ENCODE results near the gene LIMK2.

LIMK2 gene

DNA sequence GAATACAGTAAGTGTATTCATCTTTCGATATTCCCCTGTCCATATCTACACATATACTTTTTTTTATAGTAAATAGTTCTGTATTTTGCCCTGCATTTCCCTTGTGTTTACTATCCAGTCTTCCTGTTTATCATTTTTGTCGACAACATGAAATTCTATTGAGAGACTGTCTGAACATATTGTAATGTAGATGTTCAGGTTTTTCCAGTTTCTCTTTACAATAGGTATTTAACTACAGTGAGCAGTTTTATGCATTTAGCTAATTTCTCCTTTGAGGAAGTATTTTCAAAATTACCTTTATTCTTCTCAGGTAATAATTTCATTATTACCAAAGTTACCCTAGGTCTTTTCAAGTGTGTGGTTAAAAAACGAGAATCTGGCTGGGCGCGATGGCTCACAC is 63.5 kb downstream of the LIMK2 start:
- DNase-seq: no peak

DNA sequence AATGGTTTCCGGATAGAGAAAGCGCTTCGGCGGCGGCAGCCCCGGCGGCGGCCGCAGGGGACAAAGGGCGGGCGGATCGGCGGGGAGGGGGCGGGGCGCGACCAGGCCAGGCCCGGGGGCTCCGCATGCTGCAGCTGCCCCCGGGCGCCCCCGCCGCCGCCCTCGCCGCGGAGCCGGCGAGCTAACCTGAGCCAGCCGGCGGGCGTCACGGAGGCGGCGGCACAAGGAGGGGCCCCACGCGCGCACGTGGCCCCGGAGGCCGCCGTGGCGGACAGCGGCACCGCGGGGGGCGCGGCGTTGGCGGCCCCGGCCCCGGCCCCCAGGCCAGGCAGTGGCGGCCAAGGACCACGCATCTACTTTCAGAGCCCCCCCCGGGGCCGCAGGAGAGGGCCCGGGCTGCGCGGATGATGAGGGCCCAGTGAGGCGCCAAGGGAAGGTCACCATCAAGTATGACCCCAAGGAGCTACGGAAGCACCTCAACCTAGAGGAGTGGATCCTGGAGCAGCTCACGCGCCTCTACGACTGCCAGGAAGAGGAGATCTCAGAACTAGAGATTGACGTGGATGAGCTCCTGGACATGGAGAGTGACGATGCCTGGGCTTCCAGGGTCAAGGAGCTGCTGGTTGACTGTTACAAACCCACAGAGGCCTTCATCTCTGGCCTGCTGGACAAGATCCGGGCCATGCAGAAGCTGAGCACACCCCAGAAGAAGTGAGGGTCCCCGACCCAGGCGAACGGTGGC is 64.5 kb downstream of the LIMK2 start:
- DNase-seq: no peak

DNA sequence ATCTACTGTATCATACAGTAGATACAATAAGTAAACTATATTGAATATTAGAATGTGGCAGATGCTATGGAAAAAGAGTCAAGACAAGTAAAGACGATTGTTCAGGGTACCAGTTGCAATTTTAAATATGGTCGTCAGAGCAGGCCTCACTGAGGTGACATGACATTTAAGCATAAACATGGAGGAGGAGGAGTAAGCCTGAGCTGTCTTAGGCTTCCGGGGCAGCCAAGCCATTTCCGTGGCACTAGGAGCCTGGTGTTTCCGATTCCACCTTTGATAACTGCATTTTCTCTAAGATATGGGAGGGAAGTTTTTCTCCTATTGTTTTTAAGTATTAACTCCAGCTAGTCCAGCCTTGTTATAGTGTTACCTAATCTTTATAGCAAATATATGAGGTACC is 65.6 kb downstream of the LIMK2 start:
- DNase-seq: no peak

DNA sequence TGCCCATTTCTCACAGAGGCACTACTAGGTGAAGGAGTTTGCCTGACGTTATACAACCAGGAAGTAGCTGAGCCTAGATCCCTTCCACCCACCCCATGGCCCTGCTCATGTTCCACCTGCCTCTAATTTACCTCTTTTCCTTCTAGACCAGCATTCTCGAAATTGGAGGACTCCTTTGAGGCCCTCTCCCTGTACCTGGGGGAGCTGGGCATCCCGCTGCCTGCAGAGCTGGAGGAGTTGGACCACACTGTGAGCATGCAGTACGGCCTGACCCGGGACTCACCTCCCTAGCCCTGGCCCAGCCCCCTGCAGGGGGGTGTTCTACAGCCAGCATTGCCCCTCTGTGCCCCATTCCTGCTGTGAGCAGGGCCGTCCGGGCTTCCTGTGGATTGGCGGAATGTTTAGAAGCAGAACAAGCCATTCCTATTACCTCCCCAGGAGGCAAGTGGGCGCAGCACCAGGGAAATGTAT is 66.1 kb downstream of the LIMK2 start:
- DNase-seq: no peak

DNA sequence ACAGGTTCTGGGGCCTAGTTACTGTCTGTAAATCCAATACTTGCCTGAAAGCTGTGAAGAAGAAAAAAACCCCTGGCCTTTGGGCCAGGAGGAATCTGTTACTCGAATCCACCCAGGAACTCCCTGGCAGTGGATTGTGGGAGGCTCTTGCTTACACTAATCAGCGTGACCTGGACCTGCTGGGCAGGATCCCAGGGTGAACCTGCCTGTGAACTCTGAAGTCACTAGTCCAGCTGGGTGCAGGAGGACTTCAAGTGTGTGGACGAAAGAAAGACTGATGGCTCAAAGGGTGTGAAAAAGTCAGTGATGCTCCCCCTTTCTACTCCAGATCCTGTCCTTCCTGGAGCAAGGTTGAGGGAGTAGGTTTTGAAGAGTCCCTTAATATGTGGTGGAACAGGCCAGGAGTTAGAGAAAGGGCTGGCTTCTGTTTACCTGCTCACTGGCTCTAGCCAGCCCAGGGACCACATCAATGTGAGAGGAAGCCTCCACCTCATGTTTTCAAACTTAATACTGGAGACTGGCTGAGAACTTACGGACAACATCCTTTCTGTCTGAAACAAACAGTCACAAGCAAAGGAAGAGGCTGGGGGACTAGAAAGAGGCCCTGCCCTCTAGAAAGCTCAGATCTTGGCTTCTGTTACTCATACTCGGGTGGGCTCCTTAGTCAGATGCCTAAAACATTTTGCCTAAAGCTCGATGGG is 66.7 kb downstream of the LIMK2 start:
- peak; percentile 27 to 40 for DNase-seq

DNA sequence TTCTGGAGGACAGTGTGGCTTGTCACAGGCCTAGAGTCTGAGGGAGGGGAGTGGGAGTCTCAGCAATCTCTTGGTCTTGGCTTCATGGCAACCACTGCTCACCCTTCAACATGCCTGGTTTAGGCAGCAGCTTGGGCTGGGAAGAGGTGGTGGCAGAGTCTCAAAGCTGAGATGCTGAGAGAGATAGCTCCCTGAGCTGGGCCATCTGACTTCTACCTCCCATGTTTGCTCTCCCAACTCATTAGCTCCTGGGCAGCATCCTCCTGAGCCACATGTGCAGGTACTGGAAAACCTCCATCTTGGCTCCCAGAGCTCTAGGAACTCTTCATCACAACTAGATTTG is 67.2 kb downstream of the LIMK2 start:
- no peak for DNase-seq

DNA sequence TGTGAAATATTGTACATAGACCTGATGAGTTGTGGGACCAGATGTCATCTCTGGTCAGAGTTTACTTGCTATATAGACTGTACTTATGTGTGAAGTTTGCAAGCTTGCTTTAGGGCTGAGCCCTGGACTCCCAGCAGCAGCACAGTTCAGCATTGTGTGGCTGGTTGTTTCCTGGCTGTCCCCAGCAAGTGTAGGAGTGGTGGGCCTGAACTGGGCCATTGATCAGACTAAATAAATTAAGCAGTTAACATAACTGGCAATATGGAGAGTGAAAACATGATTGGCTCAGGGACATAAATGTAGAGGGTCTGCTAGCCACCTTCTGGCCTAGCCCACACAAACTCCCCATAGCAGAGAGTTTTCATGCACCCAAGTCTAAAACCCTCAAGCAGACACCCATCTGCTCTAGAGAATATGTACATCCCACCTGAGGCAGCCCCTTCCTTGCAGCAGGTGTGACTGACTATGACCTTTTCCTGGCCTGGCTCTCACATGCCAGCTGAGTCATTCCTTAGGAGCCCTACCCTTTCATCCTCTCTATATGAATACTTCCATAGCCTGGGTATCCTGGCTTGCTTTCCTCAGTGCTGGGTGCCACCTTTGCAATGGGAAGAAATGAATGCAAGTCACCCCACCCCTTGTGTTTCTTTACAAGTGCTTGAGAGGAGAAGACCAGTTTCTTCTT is 67.9 kb downstream of the LIMK2 start:
- DNase-seq: no peak

DNA sequence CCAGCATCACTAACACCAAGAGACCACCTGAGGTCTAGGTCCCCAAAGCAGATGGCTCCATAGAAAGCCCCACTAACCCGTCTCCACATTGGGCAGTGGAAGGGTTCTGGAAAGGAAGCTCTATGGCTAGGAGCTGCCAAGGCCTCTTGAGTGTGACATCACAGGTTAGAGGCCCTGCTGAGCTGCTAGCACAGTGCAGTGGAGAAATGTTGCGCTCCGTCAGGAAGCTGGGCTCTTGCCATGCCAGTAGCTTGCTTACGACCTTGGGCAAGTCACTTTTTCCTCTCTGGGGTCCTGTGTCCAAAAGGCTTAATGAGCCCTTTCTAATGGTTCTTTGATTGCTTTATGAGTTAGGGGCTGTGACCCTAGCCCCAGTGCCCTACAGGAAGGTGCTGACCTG is 69.6 kb downstream of the LIMK2 start:
- DNase-seq: no peak

DNA sequence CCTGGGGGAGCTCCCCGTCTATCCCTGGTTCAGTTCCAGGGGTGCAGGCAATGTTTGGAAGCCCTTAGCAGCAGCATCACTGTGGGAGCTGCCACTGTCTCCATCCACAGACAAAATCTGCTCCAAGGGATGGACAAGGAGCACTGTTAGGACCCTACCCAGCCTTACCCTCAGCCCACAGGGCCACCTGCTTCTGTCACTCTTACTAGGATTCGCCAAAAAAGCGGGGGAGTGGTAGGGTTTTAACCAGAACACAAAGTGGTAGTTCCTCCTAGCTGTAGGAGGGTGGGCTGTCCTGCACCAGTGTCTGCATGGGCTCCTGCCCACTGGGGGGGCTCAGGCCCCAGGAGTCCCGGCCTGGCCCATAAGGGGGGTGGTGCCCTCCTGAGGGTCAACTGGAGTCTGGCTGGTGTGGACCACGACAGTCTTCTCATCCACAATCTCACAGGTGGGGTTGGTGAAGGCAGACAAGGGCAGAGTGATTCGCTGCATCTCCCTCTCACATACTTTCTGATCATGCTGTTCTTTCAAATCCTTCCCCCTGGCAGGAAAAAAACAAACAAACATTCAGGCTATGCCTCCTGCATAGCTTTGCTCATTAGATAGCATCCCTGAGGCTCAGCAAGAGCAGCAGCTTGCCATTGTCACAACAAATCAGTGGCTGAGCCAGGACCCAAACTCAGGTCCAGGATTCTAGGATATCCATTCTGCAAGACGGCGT is 70.8 kb downstream of the LIMK2 start:
- no peak for DNase-seq

DNA sequence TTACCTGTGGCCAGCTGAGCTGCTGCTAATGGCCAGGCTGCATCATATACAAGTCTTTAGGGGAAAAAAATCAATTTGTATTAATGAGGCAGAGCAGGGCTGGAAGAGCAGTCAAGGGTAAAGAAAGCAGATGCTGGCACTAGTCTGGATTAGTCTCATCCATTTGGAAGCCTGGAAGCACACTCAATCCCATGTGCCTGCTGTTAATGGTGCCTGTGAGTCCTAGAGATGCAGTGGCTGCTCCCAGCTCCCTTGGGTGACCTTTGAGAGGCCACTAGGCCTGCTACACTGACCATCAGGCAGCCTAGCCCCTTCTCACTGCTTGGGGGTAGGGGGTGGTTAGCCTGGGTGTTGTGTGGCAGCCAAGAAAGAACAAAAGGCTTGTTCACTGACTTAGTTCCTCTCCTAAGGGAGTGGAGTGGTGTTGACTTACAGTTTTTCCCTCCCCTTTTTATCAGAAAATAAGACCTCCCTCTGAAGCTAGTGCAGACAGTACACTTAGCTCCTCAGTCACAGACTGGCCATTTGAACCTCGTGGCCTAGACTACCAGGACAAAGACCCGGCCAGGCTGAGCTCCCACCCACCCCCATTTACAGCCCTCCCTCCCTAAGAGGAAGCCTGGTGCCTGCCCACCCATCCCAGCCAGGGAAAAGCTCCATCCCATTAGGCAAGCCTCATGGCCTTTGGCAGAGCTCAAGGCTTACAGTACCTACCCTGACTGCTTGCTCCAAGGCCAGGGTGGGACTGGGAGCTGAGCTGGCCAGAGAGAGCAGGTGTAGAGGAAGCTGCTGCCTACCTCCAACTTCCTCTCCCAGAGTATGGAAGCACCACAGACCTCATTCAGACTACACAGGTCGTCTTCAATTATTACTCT is 72.4 kb downstream of the LIMK2 start:
- no peak for DNase-seq

DNA sequence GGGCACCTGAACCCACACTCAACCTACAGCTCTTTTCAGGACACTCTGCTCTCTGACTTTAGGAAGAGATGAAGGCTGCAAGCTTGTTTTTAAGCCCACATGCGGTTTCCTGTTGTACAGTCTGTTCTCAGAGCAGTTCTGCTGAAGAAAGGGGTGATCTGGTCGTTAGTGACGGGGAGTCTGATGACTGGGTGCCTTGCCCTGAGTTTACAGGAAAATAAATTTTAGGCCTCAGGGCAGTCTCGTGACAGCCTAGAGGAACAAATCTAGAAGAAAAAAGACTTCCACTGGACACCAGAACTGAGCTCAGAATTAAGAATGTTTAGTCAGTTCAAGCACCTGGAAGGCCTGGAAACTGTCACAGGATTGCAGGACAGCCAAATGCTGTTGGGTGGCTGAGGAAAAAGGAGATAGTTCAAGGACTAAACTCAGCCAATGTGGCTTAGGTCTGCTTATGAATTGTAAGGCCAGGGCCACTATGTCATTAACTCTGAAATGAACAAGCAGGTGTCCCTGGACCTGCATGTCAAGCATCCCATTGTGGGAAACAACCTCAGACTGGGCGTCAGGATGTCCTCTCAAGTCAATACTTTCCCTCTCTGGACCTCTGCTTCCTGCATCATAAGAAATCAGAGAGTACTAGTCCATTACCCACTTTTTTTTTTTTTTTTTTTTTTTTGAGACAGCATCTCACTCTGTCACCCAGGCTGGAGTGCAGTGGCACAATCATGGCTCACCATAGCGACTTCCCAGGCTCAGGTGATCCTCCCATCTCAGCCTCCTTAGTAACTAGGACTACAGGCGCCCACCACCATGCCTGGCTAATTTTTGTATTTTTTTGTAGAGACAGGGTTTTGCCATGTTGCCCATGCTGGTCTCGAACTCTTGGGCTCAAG is 74.5 kb downstream of the LIMK2 start:
- DNase-seq: peak; percentile 67 to 70

DNA sequence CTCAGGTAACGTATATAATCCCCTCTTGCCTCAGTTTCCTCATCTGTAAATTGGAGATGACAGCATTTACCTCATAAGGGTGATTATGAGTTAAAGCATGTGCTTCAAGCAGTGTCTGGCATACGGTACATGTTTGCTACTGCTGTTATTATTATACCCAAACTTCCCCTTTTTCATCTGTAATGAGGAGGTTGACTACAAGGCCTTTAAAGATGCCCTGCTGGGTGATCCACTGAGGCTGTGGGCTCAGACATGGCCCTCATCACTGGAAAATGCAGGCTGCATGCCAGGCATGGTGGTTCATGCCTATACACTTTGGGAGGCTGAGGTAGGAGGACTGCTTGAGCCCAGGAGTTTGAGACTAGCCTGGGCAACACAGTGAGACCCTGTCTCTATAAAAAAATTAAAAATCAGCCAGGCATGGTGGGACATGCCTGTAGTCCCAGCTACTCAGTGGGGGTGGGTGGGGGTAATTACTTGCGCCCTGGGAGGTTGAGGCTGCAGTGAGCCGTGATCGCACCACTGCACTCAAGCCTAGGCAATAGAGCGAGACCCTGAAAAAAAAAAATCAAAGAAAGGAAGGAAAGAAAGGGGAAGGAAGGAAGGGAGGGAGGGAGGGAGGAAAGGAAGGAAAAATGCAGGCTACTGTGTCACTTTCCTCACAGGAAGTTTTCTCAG is 75.9 kb downstream of the LIMK2 start:
- no peak for DNase-seq

DNA sequence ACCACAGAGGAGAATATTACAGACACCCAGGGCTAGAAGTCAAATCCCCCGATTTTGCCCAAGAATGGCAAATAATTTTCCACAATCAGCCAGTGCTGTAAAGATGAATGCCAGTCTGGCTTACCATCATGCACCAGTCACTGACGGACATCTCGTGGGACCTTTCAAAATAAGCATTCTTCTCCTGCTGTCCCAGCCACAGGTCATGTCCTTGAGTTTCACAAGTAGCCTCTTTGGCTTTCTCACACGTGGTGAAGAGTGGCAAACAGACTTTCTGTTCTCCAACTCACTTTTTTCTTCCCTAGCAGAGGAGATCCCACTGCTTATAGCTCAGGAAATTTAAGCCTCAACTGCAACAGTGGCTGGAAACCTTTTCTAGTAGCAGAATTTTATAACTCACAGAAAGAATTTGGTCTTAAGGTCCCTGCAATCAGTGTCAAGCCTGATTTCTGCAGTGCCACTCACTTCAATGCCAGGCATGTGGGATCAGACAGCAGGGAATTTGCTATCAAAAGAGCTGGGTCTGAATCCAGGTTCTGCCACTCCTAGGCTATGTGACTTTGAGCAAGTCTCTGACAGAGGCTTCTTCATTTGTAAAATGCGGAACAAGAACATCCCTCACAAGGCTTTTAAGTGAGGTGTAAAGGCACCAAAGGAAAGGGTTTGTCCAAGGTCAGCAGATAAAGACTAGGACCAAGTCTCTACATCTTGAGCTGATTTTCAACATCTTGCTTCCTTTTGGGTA is 76.6 kb downstream of the LIMK2 start:
- no peak for DNase-seq

DNA sequence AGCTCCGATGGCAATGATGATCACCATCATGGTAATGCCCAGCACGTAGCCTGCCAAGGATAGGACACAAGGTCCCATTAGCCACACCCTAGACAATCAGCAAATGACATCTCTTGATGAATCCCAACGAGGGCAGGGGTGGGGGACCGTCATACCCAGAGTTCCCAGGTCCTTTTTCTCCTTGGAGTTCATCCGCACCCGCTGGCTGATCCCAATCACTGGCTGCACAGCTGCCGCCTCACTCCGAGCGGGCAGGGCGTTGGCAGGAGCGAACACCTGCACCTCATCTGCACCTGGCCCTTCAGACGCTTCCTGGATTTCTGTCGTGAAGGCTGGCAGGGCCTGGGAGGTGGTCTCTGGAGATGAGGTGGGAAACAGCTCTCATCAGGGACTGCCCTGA is 77.2 kb downstream of the LIMK2 start:
- DNase-seq: no peak

DNA sequence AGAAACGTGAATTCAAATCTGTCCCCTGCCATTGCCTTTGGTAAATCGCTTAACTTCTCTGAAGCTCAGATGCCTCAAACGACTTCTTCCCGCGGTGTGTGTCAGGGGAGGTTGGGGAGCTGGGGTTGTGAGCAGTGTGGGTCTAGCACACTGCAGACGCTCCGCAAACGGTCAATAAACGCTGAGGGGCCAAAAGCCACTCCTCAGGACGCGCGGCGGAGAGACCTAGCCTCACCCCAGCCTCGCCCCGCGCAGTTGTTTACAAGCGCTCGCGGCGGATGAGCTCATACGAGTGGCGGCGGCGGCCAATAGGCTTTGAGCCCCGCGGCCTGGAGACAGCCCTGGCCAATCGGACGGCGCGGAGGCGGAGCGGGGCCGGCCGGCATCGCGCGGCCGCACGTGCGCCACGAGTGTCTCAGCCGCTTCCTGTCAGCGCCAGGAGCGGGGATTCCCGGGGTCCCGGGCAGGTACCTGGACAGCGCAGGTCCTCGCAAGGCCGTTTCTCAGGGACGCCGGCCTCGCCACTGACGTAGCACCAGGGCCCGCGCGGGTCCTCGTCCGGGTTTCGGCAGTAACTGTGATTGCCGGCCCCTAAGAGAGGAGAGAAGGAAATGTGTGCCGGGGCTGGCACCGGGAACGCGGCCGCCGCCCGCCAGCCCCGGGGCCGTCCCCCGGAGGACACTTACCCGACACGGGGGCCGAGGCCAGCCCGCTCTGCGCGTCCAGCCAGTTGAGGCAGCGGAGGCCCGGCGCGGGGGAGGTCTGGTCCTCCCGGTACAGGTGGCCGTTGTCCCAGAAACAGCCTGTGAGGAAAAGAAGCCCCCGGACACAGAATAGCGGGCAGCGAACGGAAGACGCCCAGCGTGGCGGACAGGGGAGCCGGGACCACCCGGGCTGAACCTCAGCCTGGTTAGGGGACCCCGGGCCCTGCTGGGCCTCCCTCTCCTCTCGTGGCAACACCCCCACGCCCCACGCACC is 78.7 kb downstream of the LIMK2 start:
- peak; percentile 90 to 95 for DNase-seq

DNA sequence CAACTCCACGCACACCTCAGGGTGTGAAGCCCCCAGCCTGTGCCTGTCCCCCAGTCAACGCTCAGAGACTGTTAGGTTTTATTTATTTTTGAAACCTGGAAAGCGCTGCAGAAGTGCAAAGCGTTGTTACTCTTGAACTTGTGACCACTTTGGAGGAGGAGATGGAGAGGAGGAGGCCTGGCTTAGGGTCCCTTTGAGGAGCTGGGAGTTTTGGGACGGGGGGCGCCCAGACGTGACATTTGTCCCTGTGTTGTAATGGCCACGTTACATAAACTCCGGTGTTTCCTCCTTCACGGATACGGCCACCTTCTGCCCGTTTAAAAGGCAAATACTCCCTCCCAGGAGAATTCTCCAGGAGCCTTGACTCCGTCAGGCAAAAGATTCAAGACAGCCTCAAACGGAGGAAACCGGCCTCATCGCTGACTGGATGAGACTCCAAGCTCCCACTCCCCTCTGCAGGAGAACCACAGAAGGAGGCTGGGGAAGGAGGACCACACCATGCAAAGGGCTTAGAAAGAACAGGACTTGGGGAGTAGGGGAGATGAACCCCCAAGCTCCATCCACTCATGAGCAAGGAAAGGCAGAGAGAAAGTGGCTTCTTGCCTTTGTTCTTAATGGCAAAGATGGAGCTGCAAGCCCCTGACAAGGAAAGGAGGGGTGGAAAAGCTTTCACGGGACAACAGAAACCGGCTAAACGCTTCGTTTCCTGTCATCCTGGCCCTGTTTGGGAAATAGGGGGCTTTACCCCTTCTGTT is 79.6 kb downstream of the LIMK2 start:
- no peak for DNase-seq

DNA sequence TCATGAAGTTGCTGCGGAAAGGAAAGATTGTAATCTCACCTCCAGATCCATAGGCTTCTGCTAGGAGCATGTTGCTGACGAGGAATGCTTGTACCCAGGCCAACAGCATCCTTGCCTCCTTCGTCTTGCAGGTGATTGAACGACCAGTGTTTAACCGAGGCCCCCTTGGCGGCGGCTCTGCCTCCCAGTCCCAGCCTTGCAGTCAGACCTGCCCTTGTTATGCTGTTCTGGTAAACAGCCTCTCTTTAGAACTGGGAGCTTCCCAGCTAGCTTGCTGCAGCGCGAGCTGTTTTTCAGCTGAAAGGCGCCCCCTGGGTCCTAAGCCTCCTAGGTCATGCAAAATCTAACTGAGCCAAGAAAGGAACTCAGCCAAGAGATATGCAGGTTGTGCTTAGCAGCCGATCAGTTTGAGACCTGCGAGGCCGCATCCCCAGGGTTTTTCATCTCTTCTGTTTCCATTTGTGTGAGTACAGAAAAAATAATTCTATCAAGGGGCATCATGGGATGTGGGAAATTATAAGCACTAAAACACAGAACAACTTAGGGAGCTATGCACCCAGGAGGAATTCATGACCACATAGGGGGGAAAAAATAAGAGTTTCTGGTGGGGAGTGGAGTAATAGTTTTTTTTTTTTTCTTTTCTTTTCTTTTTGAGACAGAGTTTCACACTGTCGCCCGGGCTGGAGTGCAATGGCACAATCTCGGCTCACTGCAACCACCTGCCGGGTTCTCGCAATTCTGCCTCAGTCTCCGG is 80.3 kb downstream of the LIMK2 start, which contains the start of gene PIK3IP1:
TSS of gene PIK3IP1 (minus strand) at position 253 of the 754 bp plus-strand sequence. CDS start at position 109, 144 bp downstream.
- DNase-seq: peak; percentile 84 to 86
